ENCODE data around the gene VAMP4. TPM values are rescaled to one million over a fixed set of nuclear protein-coding genes. Genes with fewer than 3 reads are reported as not detected.
"Not testable (repeated sequence)": the region's sequence is repeated elsewhere in the genome, so short reads cannot be mapped to it uniquely, and the experiment has no call there.

Gene VAMP4
- total and polyA plus RNA-seq, 12 donors: 4.1 to 12.5 (median 8.1) TPM

GRCh38 chr1:171663854-171664575, 77.8 kb downstream of the VAMP4 start:
- no peak for TF ChIP-seq CTCF (IDR thresholded peaks at IDR 0.05)
- H3K27me3 ChIP-seq: no peaks in the 10 kb centered on the region
- H3K36me3 ChIP-seq: no peaks in the 10 kb centered on the region
- 54 to 59% methylated on average over 4 of the region's 4 CpGs for WGBS, 2 donors
- no peak overlapping the region for H3K4me3 ChIP-seq
- DNase-seq (no peak), ATAC-seq (peak in 1 of 8 donors; percentile 16)
- intact Hi-C loops (cut with DNase I): no loop called here
- H3K4me1 ChIP-seq: peaks cover 0 to 36% (median 12%) of the 10 kb centered on the region in 9 donors
- H3K27ac ChIP-seq: peak overlapping the region in 8 of 10 donors; percentile 13 to 61 (median 36)
- H3K9me3 ChIP-seq: no peaks in the 10 kb centered on the region

DNA sequence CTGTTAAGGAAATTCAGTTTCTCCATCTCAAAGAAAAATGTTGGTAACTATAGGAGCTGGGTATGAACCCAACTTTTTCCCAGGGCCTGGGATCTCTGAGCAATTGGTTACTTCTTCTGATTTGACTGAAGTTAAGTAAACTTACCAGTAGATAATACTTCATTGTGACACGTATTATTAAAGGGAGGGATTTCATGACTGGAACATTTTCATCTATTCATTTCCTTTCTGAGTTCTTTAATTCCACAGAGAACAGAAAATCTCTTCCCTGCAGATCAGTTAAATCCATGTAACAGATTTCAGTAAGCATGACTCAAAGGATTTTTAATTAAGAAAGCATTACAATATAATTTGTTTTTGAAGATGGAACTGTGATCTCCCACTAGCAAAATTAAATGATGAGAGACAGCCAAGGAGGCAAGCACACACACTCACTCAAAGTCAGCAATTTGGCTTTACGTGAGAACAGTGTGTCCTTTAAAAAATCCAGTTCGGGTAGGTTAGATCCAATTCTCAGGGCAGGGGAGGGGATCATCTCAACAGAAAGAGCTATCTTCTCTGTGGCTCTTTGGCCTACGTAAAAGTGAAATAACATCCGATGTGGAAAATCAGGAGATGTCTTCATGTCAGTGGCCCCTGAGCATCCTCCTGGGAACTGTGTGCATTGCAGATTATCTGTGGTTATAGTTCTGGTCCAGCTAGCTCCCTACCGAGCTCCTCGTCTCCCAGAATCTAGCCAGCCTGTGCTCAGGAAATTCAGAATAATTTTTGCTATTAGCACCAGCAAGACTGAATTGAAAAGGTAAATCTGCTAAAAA, 78.6 kb downstream of the VAMP4 start:
- DNase-seq (no peak), ATAC-seq (peak in 4 of 8 donors; percentile 5 to 76 (median 53))
- 53 to 61% methylated on average over 7 of the region's 7 CpGs for WGBS, 2 donors
- no peak for TF ChIP-seq CTCF (IDR thresholded peaks at IDR 0.05)
- H3K4me1 ChIP-seq: peaks cover 0 to 36% (median 12%) of the 10 kb centered on the region in 9 donors
- peak overlapping the region in 9 of 10 donors; percentile 20 to 61 (median 32) for H3K27ac ChIP-seq
- intact Hi-C loops (cut with DNase I): no loop called here
- no peaks in the 10 kb centered on the region for H3K9me3 ChIP-seq
- no peaks in the 10 kb centered on the region for H3K27me3 ChIP-seq
- H3K36me3 ChIP-seq: no peaks in the 10 kb centered on the region
- H3K4me3 ChIP-seq: no peak overlapping the region

GRCh38 chr1:171661076-171661650, 80.7 kb downstream of the VAMP4 start:
- Histone ChIP-seq H3K9me3 (no peaks in the 10 kb centered on the region), H3K4me3 (no peak overlapping the region), H3K27me3 (no peaks in the 10 kb centered on the region), H3K36me3 (no peaks in the 10 kb centered on the region), H3K27ac (no peak overlapping the region), H3K4me1 (peaks cover 0 to 33% (median 12%) of the 10 kb centered on the region in 9 donors)
- ATAC-seq (no peak), DNase-seq (no peak)
- intact Hi-C loops (cut with DNase I): no loop called here
- no peak for TF ChIP-seq CTCF (IDR thresholded peaks at IDR 0.05)
- WGBS, 2 donors: 93% methylated on average over 5 of the region's 5 CpGs

DNA sequence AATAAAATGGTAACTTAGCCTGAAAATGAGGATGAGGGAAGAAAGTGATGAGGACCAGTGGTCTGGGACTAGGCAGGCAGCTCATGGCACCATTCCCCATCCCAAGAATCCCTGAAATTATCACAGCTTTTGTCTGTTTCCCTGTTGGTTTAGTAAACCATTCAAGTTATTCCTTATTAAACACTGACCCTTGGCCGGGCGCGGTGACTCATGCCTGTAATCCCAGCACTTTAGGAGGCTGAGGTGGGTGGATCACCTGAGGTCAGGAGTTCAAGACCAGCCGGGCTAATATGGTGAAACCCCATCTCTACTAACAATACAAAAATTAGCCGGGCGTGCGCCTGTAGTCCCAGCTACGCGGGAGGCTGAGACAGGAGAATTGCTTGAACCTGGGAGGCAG, 85.7 kb downstream of the VAMP4 start:
- H3K27me3 ChIP-seq; ATAC-seq; H3K9me3 ChIP-seq; H3K36me3 ChIP-seq; intact Hi-C loops (cut with DNase I); DNase-seq: not testable (repeated sequence)
- peak overlapping the region in 2 of 10 donors; percentile 24 to 31 for H3K4me3 ChIP-seq
- peaks cover 10 to 57% (median 37%) of the 10 kb centered on the region in 9 donors for H3K4me1 ChIP-seq
- peak overlapping the region; percentile 66 to 94 (median 84) for H3K27ac ChIP-seq
- 96 to 97% methylated on average over 9 of the region's 9 CpGs for WGBS, 2 donors

All from heart right ventricle (tissue), 16 donors.